Putamen (tissue), 1 donor: ENCODE data around the gene HSPBP1.
"Not testable (repeated sequence)": the region's sequence is repeated elsewhere in the genome, so short reads cannot be mapped to it uniquely, and the experiment has no call there.

Experiments used
- DNase-seq: peaks from one replicate; pipeline ENCODE4 v3.0.0-alpha.2; 2016; ENCODE audit warnings: low spot score

The HSPBP1 gene, protein sequence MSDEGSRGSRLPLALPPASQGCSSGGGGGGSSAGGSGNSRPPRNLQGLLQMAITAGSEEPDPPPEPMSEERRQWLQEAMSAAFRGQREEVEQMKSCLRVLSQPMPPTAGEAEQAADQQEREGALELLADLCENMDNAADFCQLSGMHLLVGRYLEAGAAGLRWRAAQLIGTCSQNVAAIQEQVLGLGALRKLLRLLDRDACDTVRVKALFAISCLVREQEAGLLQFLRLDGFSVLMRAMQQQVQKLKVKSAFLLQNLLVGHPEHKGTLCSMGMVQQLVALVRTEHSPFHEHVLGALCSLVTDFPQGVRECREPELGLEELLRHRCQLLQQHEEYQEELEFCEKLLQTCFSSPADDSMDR

DNA sequence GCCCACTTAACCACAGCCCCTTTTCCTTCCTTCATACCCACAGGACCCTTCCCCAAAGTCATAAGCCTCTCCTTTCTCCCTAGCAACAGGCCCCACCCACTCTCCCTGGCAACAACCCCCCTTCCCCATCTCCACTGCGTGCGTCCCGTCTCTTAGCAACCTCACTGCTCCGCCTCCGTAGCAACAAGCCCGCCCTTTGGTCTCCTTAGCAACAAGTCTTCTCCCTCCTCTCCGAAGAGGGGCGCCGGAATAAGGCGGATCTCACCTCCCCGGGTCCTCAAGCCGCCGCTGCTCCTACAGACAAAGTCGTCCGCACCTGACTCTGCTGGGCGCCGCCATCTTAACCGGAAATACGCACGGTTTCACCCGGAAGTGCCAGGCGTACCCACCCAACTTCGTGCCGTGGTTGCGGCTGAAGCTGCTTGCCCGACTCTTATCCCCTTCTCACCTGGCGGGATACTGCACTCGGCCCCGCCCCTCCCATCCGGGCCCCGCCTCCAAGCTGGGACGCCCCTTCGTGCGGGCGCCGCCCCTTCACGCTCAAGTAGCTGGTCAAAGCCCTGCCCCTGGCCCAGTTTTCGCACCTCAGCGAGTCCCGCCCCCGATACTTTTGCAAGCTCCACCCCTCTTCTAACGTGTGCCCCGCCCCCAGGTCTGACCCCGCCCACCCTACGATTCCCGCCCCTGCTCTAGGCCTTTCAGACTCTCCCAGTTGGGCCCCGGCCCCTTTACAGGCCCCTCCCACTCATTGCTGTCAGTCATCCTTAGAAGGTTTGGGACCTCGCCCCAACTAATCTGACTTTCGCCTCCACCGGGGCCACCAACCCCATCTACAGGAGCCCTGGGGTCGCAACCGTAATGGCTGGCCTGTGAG lies at the start of gene HSPBP1:
HSPBP1 (minus strand) TSS at position 341 of the 874 bp plus-strand sequence. CDS start 502 bp downstream, outside the sequence.
- peak; percentile 94 for DNase-seq

DNA sequence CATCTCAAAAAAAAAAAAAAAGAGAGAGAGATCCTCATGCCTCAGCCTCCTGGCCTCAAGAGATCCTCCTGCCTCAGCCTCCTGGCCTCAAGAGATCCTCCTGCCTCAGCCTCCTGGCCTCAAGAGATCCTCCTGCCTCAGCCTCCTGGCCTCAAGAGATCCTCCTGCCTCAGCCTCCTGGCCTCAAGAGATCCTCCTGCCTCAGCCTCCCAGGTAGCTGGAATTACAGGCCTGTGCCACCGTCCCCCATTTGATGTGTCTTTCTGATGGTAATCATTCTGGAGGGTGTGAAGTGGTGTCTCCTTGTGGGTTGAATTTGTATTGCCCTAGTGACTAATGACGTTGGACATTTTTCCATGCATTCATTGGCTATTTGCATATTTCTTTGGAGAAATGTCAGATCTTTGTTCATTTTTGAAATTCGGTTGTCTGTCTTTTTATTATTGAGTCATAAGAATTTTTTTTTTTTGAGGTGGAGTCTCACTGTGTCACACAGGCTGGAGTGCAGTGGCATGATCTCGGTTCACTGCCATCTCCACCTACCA lies 48.9 kb upstream of the HSPBP1 start:
- not testable (repeated sequence) for DNase-seq

DNA sequence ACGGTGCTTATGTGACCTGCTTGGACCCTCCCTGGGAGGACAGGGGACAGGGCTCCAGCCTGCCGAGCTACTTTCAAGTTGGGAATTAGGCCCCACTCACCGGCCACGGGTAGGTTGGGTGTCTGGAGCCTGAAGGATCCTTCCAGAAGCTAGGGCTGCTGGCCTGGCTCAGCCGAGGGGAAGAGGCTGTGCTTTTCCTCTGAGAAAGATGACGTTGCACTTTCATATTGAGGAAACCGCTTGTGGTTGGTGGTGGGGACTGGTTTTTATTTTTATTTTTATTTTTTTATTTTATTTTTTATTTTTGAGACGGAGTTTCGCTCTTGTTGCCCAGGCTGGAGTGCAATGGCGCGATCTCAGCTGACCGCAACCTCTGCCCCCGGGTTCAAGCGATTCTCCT lies 45.3 kb upstream of the HSPBP1 start, which contains the start of gene TMEM150B:
TMEM150B (minus strand) TSS at position 170 of the 400 bp plus-strand sequence. CDS start 4,305 bp downstream, outside the sequence.
- no peak for DNase-seq

DNA sequence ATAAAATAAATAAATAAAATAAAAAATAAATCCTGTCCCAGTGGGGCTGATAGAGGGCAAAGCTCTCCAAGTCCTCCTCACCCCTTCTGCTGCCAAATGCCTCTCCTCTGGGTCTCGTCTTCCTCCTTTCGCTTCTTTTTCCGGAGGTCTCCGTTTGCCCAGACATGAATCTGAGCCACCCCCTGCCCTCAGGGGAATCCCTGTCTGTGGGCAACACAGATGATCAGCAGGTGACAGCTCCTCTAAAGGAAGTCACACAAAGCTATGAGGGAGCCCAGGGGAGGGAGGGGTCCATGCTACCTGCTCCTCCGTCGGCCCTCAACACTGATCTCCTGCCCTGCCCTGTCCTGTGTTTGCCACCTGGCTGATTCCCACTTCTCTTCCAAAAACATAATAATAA lies 44.8 kb upstream of the HSPBP1 start:
- no peak for DNase-seq

DNA sequence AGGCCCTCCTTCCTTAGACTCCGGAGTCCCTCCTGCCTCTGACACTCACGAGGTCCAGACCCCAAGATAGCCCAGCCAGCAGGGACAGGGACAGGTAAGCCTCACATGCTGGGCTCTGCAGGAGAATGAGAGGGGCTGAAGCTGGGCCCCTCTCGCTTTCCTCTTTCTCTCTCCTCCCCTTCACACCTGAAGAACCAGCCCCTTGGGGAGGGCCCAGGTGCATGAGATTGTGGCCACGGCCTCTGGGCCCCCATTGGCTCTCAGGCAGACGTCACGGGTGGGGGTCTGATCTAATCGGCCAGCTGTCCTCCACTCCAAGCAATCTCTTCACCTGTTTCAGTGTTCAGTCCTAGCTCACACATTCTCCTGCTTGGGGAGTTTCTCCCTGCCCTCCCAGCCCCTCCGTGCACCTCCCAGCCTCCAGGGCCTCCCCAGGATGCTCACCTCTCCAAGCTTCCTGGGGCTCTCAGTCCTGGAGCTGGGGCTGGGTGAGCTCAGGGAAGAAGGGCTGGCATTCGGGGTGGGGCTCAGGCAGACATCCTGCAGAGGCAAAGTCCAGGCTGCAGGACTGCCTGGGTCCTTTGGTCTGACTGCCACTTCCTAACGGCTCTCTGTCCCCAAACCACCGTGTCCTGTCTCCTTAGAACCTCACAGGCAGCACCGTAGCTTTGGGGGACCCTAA lies 42.4 kb upstream of the HSPBP1 start:
- no peak for DNase-seq

DNA sequence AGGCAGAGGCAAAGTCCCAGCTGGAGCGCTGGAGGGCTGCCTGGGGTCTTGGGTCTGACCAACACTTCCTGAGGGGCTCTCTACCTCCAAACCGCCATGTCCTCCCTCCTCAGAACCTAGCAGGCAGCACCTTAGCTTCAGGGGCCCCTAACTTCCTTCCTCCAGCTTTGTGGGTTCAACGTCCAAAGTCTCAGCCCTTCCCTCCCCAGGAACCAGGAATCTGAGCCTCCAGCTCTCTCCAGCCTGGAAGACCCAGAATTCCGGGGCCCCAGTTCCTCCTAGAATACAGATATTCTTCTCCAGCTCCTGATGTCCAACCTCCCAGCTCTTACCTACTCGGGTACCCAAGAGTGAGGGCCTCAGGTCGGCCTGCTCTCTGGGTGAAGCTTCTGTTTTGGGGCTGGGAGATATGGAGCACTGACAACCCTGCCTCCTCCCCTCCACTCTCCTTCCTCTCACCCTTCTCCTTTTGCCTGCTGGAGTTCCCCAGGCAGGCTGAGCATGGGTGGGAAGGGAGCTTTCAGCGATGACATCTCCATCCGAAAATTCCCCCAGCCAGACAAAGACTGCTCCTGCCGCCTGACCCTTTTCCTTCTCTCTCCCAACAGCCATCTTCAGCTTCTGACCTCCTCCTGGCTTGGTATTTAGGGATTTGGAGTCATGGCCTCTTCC lies 41.7 kb upstream of the HSPBP1 start:
- DNase-seq: no peak

DNA sequence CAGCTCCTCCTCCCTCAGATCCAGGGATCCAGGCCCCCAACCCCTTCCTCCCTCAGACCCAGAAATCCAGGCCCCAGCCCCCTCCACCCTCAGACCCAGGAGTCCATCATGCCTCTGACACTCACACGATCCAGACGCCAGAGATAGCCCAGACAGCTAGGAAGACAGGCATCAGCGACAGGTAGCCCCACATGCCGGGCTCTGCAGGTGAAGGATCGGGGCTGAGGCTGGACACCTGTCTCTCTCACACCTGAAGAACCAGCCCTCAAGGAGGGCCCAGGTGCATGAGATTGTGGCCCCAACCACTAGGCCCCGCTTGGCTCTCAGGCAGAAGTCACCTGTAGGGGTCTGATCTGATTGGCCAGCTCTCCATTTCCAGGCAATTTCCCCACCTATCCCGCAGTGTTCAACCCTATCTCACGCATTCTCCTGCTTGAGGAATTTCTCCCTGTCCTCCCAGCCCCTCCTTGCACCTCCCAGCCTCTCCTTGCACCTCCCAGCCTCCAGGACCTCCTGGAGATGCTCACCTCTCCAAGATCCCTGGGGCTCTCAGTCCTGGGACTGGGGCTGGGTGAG lies 41.0 kb upstream of the HSPBP1 start:
- no peak for DNase-seq

DNA sequence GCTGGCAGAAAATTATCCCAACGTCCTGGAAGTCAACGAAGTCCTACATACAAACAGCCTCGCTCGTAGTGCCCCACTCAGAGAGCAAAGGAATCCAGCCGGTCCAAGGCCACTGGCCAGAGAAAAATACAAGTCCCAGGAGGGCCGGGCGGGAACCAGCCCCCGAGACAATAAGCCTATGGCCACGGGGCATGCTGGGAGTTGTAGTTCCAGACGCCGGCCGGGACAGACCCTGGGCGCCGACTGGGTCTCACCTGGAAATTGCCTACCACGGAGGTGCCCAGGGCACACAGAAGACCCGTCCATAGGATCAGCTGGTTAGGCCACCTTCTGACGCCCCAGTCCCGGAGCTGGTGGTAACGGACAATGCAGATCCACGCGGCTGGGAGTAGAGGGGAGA lies 39.9 kb upstream of the HSPBP1 start:
- DNase-seq: peak; percentile 27

DNA sequence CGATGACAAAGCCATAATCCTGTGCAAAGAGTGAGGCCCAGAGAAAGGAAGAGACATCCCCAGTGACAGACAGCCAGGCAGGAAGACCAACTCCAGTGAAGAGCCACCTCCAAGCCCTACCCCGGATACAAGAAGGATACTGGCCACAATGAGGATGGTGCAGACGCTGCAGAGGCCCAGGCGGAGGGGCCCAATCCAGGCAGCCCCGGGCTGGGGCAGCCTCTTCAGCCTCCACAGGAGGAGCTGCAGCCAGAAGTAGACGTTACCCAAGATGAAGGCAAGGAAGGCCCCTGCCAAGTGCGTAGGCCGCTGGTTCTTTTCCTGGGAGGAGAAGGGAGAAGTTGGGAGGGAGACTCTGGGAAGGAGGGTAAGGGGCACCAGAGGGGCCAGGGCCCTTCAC lies 36.7 kb upstream of the HSPBP1 start:
- no peak for DNase-seq

DNA sequence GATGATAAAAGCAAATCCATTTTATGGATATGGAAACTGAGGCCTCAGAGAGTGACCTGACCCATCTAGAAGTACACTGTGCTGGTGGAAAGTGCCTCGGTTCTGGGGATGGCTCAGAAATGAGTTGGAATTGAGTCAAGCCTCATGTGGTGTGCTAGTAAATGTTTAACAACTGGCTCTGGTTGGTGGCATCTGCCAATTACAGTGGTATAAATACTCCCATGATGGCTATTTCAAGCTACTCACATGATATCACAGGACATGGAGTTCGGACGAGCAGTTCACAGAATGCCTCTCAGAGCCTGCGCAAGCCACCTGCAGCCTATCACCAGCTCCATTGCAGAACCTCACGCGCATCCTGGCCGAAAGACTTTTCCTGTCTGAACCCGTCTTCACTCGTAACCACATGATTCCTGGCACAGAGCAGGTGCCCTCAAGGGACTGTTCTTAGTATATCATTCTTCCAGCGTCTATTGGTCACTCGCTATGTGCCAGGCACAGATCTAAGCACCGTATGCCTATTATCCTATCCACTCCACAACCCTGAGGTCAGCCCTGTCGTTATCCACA lies 36.1 kb upstream of the HSPBP1 start:
- DNase-seq: no peak

DNA sequence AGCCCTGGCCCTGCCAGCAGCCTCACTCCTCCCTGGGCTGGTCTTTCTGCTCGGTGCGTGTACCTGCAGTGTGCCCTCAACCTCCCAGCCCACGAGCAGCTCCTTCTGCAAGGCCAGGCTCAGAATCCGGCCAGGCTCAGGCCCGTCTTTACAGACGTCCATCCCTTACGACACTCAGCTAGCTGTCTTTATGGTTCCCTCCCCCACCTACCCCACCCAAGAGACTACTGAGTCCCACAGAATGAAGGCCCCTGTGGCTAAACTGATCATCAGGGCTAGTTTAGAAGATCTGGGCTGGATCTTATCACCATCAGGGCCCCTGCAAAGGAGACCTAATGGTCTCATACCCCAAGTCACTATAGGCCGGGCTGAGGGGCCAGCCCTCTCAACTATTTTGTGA lies 34.5 kb upstream of the HSPBP1 start:
- DNase-seq: no peak

DNA sequence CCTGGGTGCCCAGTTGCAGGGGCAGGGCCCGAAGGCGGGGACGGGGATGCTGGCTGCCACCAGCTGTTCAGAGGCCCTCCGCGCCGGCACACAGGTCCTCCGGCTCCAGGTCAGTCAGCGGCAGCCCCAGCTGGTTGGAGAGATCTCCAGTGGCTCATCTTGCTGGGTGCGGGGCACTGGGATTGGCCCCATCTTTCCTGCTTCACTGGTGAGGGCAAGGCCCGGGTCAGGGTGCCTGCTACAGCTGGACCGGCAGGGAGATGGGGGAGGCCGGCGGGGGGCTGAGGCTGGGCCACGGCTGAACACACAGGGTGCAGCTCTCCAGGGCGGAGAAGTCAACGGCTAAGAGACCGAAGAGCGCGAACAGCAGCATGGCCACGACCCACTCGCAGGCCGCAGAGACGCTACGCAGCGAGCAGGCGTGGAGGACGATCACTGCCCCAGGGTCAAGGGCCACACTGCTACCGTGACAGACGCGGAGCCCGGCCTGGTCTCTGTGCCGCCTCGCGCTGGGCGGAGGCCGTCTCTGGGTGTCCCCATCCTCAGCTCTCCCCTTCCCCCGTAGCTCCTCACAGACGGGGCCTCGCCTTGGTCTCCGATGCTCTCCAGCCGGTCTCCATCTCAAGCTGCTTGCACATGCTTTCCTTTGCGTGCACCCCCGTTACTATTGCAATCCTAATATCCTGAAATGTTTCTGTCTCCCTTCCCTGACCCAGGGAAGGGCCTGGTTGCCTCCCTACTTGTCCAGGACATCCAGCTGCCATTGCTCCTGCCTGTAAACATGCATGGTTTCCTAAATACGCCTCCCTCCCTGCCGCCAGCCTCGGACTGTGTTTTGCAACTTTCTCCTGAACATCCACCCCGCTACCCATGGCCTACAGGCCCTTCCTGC lies 33.0 kb upstream of the HSPBP1 start:
- no peak for DNase-seq

DNA sequence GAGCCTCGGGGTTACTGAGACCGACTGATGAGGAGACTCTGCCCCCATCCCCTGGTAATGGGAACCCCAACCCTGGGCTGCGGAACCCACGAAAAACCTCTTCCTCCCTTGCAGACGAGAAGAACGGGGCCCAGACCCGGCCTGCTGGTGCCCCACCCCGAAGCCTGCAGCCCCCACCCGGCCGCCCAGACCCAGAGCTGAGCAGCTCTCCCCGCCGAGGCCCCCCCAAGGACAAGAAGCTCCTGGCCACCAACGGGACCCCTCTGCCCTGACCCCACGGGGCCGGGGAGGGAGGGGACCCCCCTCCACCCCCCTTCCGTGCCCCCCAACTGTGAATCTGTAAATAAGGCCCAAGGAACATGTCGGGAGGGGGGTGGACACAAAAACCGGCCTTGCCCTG lies 31.9 kb upstream of the HSPBP1 start:
- no peak for DNase-seq

DNA sequence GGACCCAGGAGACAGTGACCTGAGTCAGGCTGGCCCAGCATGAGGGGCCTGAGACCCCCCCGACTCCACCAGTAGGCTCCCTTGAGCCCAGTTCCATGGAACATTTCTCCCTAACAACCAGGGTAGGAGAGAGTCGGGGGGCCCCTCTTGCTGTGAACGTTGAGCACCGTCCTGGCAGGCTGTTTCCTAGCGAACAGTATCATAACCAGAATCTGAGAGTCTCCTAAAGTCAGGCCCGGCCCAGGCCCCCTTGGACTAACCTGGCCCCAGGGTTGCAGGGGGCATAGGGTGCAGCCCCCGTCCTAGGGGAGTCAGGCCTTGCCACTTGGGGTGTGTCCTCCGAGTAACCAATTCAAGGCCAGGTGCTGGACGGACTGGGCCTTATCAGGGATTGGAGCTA lies 31.5 kb upstream of the HSPBP1 start:
- no peak for DNase-seq

DNA sequence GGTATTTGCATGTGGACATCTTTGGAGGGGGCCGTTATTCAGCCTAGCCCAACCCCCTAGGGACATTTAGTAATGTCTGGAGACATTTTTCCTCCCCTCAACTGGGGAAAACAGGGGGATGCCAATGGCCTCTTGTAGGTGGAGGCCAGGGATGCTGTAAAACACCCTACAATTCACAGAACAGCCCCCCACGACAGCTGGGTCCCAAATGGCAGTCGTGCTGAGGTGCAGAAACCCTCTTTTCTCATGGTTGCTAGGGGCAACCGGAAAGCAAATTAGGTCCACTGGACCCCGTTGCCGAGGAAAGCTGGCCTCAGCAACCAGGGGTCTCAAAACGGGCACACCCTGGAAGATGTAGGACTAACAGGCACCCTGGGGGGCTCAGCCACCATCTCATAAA lies 30.6 kb upstream of the HSPBP1 start:
- DNase-seq: no peak

DNA sequence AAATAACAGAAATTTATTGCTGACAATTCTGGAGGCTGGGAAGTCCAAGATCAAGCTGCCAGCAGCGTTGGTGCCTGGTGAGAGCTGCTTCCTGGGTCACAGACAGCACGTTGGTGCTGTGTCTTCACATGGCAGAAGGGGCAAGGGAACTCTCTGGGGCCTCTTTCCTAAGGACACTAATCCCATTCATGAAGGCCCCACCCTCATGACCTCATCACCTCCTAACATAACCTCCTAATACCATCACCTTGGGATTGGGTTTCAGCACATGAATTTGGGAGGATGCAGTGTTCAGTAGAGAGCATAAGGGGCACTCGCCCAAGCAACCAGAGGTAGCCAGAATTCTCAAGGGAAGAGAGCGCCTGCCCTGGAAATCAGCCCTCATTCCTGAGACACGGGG lies 29.5 kb upstream of the HSPBP1 start:
- DNase-seq: no peak

DNA sequence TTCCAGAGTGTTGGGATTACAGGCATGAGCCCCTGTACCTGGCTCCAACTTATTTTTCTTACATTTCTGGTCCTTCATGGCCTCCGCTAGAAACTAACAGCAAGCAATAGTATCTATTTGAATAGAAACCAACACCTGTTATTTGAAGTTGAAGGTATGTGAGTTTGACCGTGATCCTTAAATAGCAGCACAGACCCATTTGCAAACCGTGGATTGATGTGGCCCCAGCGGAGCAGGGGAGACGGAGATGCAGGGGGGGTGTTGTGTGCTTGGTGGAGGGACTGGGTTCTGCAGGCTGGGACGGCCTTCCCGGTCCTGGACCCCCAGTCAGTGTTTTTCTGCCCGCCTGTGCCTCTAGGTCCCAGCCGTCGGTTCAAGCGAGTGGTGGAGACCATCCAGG lies 28.4 kb upstream of the HSPBP1 start:
- no peak for DNase-seq

DNA sequence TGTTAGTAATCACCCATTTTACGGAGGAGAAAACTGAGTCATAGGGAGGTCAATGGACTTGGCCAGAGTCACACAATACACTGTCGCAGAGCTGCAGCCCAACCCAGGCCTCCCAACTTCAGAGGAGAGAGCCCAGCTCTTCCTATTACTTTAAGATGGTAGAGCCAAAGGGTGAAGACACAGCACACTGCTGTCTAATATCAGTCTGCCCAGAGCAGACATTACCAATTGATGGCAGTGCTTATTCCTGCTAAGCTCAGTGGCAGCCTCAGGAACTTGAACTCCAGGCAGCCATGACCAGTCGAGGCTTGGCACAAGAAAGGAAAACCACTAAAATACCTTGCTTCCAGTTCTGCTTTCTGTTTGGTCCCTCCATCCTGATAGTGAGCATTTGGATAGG lies 26.8 kb upstream of the HSPBP1 start:
- DNase-seq: no peak

DNA sequence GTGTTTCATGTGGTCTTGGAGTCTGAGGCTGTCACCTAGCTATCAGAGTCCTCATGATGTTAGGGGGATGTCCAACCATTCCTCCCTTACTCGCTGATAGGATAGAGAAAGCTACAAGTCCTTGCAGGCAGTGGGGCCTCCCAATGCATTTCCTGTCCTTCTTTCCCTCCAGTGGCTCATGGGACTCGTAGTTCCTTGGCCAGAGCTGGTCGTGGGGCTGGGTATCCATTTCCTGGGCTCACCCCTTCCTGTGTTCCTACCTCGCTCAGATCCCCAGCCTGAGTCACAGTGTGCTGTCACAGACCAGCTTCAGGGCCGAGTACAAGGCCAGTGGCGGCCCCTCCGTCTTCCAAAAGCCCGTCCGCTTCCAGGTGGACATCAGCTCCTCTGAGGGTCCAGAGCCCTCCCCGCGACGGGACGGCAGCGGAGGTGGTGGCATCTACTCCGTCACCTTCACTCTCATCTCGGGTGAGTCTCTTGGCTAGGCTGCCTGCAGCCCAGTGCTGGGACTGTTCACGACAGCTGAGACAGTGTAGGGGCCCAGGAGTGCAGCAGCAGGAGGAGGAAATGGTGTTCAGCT lies 26.2 kb upstream of the HSPBP1 start:
- DNase-seq: no peak

DNA sequence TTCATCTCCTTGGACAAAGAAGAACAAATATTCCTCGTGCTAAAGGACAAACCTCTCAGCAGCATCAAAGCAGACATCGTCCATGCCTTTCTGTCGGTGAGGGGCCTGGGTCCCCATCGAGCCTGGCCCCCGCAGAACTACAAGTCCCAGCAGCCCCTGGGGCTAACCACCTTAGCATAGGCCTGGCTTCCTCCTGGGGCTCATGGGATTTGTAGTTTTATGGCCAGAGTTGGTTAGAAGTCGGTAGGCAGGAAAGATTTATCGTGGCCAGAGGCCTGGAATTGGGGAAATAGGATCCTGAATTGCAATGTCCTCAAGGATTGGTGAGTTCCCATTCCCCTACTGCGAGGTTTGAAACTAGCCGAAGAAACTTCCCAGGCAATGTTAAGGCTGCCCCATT lies 25.6 kb upstream of the HSPBP1 start:
- DNase-seq: no peak
